Measurements from ENCODE around the gene KDM5A. TPM values are rescaled to one million over a fixed set of nuclear protein-coding genes. Genes with fewer than 3 reads are reported as not detected.
A peak's percentile ranks its signal among the peaks of the same experiment; 100 is the strongest.
"Not testable (repeated sequence)": the region's sequence is repeated elsewhere in the genome, so short reads cannot be mapped to it uniquely, and the experiment has no call there.

KDM5A gene
- polyA plus RNA-seq, 1 donor (not counting 4 experiments of a cell fraction or from before 2014, with no cell fraction given), result 14.5 TPM

DNA sequence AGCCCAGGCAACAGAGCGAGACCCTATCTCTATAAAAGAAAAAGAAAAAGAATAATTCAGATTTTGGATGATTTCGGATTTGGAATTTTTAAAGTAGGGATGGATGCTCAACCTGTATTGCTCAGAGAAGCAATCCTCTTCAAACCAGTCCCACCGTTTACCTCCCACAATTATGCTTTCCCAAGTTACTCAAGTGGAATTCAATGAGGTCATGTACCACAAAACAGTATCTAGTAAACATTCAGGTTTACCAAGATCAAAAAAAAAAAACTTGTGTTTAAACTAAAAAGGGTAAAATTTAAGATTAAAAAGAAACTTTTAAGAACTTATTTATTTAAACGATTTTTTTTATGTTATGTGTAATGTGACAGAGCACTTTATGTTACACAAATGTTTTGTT, 2.5 kb downstream of the KDM5A start:
- DNase-seq (ENCODE audit: low read depth, low spot score) (no peak), FAIRE-seq (no peak)
- dilution Hi-C loops (cut with MboI; ENCODE audit: extremely low pct_ligation_motif_present, low sequenced_read_pairs), result no loop called here
- H2AFZ ChIP-seq (ENCODE audit: control insufficient read depth, low read length), result no peak overlapping the region
- peak overlapping the region in 1 of 3 experiments; percentile 98 for H3K4me3 ChIP-seq (ENCODE audit: control insufficient read depth in 2 of 3, extremely low read depth in 1 of 3, insufficient read depth in 2 of 3, low read depth in 1 of 3, low read length in 3 of 3)
- H3K79me2 ChIP-seq (ENCODE audit: control insufficient read depth, insufficient read depth, low read length), result peaks cover 51% of the 10 kb centered on the region
- peak overlapping the region; percentile 8 for H3K9ac ChIP-seq (ENCODE audit: control insufficient read depth, extremely low read depth, insufficient read depth, low read length)
- peaks cover 8 to 15% of the 10 kb centered on the region in 2 experiments for H3K36me3 ChIP-seq (ENCODE audit: control insufficient read depth in 2 of 2, extremely low read depth in 1 of 2, insufficient read depth in 2 of 2, low read length in 2 of 2)
- no peaks in the 10 kb centered on the region for H3K9me3 ChIP-seq (ENCODE audit: control insufficient read depth, low read depth, low read length)
- no peaks in the 10 kb centered on the region for H3K27me3 ChIP-seq (ENCODE audit: control insufficient read depth, extremely low read depth, insufficient read depth, low read length)
- no peaks in the 10 kb centered on the region for H4K20me1 ChIP-seq (ENCODE audit: control insufficient read depth, extremely low read depth, insufficient read depth, low read length)
- TF ChIP-seq, protein P1, sequence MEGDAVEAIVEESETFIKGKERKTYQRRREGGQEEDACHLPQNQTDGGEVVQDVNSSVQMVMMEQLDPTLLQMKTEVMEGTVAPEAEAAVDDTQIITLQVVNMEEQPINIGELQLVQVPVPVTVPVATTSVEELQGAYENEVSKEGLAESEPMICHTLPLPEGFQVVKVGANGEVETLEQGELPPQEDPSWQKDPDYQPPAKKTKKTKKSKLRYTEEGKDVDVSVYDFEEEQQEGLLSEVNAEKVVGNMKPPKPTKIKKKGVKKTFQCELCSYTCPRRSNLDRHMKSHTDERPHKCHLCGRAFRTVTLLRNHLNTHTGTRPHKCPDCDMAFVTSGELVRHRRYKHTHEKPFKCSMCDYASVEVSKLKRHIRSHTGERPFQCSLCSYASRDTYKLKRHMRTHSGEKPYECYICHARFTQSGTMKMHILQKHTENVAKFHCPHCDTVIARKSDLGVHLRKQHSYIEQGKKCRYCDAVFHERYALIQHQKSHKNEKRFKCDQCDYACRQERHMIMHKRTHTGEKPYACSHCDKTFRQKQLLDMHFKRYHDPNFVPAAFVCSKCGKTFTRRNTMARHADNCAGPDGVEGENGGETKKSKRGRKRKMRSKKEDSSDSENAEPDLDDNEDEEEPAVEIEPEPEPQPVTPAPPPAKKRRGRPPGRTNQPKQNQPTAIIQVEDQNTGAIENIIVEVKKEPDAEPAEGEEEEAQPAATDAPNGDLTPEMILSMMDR (optimal IDR thresholded peaks at IDR 0.05 in 1 of 3, IDR thresholded peaks at IDR 0.05 in 1 of 3, conservative IDR thresholded peaks at IDR 0.05 in 1 of 3; ENCODE audit: extremely low read depth in 1 of 3, insufficient read depth in 2 of 3, low read length in 3 of 3), result no peak
- TF ChIP-seq EZH2 (IDR thresholded peaks at IDR 0.05; ENCODE audit: low read length), result no peak
- peak overlapping the region; percentile 99 for H3K4me2 ChIP-seq (ENCODE audit: control insufficient read depth, extremely low read depth, insufficient read depth, low read depth, low read length)
- peak overlapping the region; percentile 97 for H3K27ac ChIP-seq (ENCODE audit: control insufficient read depth, insufficient read depth, low read length)
- peaks cover 19% of the 10 kb centered on the region for H3K4me1 ChIP-seq (ENCODE audit: control insufficient read depth, extremely low read depth, insufficient read depth, low read length)
- no peaks in the 10 kb centered on the region for H3K9me1 ChIP-seq (ENCODE audit: control insufficient read depth, extremely low read depth, insufficient read depth, low read length)

DNA sequence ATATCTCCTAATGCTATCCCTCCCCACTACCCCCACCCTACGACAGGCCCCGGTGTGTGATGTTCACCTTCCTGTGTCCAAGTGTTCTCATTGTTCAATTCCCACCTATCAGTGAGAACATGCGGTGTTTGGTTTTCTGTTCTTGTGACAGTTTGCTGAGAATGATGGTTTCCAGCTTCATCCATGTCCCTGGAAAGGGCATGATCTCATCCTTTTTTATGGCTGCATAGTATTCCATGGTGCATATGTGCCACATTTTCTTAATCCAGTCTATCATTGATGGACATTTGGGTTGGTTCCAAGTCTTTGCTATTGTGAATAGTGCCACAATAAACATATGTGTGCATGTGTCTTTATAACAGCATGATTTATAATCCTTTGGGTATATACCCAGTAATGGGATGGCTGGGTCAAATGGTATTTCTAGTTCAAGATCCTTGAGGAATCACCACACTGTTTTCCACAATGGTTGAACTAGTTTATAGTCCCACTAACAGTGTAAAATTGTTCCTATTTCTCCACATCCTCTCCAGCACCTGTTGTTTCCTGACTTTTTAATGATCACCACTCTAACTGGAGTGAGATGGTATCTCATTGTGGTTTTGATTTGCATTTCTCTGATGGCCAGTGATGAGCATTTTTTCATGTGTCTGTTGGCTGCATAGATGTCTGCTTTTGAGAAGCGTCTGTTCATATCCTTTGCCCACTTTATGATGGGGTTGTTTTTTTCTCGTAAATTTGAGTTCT, 18.2 kb downstream of the KDM5A start:
- dilution Hi-C loops (cut with MboI; ENCODE audit: extremely low pct_ligation_motif_present, low sequenced_read_pairs); H3K9me1 ChIP-seq (ENCODE audit: control insufficient read depth, extremely low read depth, insufficient read depth, low read length); H2AFZ ChIP-seq (ENCODE audit: control insufficient read depth, low read length); H3K9ac ChIP-seq (ENCODE audit: control insufficient read depth, extremely low read depth, insufficient read depth, low read length); H3K4me2 ChIP-seq (ENCODE audit: control insufficient read depth, extremely low read depth, insufficient read depth, low read depth, low read length); DNase-seq (ENCODE audit: low read depth, low spot score); H3K79me2 ChIP-seq (ENCODE audit: control insufficient read depth, insufficient read depth, low read length); H3K9me3 ChIP-seq (ENCODE audit: control insufficient read depth, low read depth, low read length); H4K20me1 ChIP-seq (ENCODE audit: control insufficient read depth, extremely low read depth, insufficient read depth, low read length); FAIRE-seq; H3K27ac ChIP-seq (ENCODE audit: control insufficient read depth, insufficient read depth, low read length); H3K27me3 ChIP-seq (ENCODE audit: control insufficient read depth, extremely low read depth, insufficient read depth, low read length); H3K4me1 ChIP-seq (ENCODE audit: control insufficient read depth, extremely low read depth, insufficient read depth, low read length); H3K4me3 ChIP-seq (ENCODE audit: control insufficient read depth in 2 of 3, extremely low read depth in 1 of 3, insufficient read depth in 2 of 3, low read depth in 1 of 3, low read length in 3 of 3); H3K36me3 ChIP-seq (ENCODE audit: control insufficient read depth in 2 of 2, extremely low read depth in 1 of 2, insufficient read depth in 2 of 2, low read length in 2 of 2): not testable (repeated sequence)

DNA sequence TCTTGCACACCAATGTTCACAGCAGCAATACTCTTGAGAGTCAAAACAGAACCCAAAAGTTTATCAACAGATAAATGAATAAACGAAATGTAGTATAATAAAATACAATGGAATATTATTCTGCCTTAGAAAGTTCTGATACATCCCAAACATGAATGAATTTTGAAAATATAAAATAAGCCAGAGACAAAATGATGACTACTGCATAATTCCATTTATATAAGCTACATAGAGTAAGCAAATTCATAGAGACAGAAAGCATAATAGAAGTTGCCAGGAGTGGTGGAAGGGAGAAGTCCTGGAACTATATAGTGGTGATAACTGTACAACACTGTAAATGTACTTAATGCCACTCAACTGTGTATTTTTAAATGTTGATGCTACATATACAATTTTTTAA, 21.1 kb downstream of the KDM5A start:
- H3K4me3 ChIP-seq (ENCODE audit: control insufficient read depth in 2 of 3, extremely low read depth in 1 of 3, insufficient read depth in 2 of 3, low read depth in 1 of 3, low read length in 3 of 3), result no peak overlapping the region
- DNase-seq (ENCODE audit: low read depth, low spot score) (no peak), FAIRE-seq (no peak)
- H3K27ac ChIP-seq (ENCODE audit: control insufficient read depth, insufficient read depth, low read length), result no peak overlapping the region
- H3K27me3 ChIP-seq (ENCODE audit: control insufficient read depth, extremely low read depth, insufficient read depth, low read length), result no peaks in the 10 kb centered on the region
- H3K36me3 ChIP-seq (ENCODE audit: control insufficient read depth in 2 of 2, extremely low read depth in 1 of 2, insufficient read depth in 2 of 2, low read length in 2 of 2), result peaks cover 0 to 10% of the 10 kb centered on the region in 2 experiments
- no peaks in the 10 kb centered on the region for H4K20me1 ChIP-seq (ENCODE audit: control insufficient read depth, extremely low read depth, insufficient read depth, low read length)
- H3K9ac ChIP-seq (ENCODE audit: control insufficient read depth, extremely low read depth, insufficient read depth, low read length), result no peak overlapping the region
- no peaks in the 10 kb centered on the region for H3K4me1 ChIP-seq (ENCODE audit: control insufficient read depth, extremely low read depth, insufficient read depth, low read length)
- TF ChIP-seq, protein P1 (optimal IDR thresholded peaks at IDR 0.05 in 1 of 3, IDR thresholded peaks at IDR 0.05 in 1 of 3, conservative IDR thresholded peaks at IDR 0.05 in 1 of 3; ENCODE audit: extremely low read depth in 1 of 3, insufficient read depth in 2 of 3, low read length in 3 of 3), result no peak
- no peak for TF ChIP-seq EZH2 (IDR thresholded peaks at IDR 0.05; ENCODE audit: low read length)
- H3K9me3 ChIP-seq (ENCODE audit: control insufficient read depth, low read depth, low read length), result no peaks in the 10 kb centered on the region
- H3K4me2 ChIP-seq (ENCODE audit: control insufficient read depth, extremely low read depth, insufficient read depth, low read depth, low read length), result no peak overlapping the region
- no peak overlapping the region for H2AFZ ChIP-seq (ENCODE audit: control insufficient read depth, low read length)
- H3K79me2 ChIP-seq (ENCODE audit: control insufficient read depth, insufficient read depth, low read length), result no peaks in the 10 kb centered on the region
- dilution Hi-C loops (cut with MboI; ENCODE audit: extremely low pct_ligation_motif_present, low sequenced_read_pairs), result no loop called here
- H3K9me1 ChIP-seq (ENCODE audit: control insufficient read depth, extremely low read depth, insufficient read depth, low read length), result no peaks in the 10 kb centered on the region

All from keratinocyte (primary cell).